ENCODE measurements around the gene RCC1.
"Not testable (repeated sequence)": the region's sequence is repeated elsewhere in the genome, so short reads cannot be mapped to it uniquely, and the experiment has no call there.

The RCC1 gene

DNA sequence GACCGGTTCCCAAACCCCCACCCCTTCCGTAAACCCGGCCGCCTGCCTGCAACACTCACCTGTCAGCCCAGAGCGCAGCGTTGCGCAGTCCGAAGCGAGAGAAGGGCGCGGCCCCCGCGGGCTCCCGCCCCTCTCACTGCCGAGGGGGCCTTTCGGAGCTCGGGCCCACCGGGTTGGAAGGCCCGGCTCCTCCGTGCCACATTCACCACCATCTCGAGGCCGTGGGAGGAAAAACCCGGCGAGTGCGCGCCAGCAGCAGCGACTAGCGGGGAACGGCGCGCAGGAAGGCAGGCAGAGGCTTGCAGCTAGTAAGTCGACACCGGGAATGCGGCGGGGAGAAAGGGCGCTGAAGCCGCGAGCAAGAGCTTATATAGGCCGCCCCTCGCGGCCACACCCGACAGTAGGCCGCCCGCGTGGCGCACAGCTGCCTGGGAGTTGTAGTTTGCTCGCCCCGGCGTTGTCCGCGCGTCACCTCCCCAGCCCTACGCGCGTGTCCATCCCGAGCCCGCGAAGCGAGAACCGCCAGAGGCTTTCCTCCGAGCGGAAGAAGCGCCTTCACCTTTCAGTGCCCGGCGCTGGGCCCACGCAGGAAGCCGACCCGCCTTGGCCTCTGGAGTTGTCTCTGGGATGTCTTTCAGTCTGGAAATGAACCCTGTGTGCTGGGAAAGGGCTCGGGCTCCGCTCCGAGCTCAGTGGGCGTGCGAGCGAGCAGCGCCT lies 75.8 kb downstream of the RCC1 start:
- Histone ChIP-seq H3K36me3 (ENCODE audit: control insufficient read depth, insufficient read depth, low read length) (peaks cover 29% of the 10 kb centered on the region), H3K4me3 (ENCODE audit: insufficient read depth, low read depth, low read length) (peak overlapping the region; percentile 72), H3K4me1 (ENCODE audit: control insufficient read depth, insufficient read depth, low read length) (peaks cover 6% of the 10 kb centered on the region), H3K27ac (ENCODE audit: insufficient read depth, low read depth, low read length, poor library complexity, severe bottlenecking) (peak overlapping the region; percentile 44), H3K27me3 (ENCODE audit: control insufficient read depth, insufficient read depth, low read length, poor library complexity, severe bottlenecking) (peaks cover 14% of the 10 kb centered on the region), H3K9me3 (ENCODE audit: control insufficient read depth, low read length) (no peaks in the 10 kb centered on the region)
- WGBS, 2 experiments = 1% methylated on average over 75 of the region's 75 CpGs

DNA sequence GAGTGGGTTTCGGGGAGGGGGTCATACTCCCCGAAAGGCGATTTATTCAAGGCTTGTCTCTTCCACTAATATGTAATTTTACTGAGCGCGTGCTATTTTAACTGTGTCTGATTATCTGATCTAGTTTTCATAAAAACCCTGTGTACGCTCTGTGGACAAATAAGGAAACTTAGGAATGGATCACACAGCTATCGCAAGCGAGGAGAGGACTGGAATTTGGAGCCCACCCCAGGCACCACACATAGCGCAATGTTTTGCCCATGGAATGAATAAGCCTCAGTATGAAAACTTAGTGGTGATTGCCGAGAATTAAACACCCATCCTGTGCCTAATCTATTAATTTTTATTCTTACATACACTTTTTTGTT lies 76.4 kb downstream of the RCC1 start:
- Histone ChIP-seq H3K36me3 (ENCODE audit: control insufficient read depth, insufficient read depth, low read length) (peaks cover 24% of the 10 kb centered on the region), H3K9me3 (ENCODE audit: control insufficient read depth, low read length) (no peaks in the 10 kb centered on the region), H3K27ac (ENCODE audit: insufficient read depth, low read depth, low read length, poor library complexity, severe bottlenecking) (no peak overlapping the region), H3K4me1 (ENCODE audit: control insufficient read depth, insufficient read depth, low read length) (peaks cover 6% of the 10 kb centered on the region), H3K4me3 (ENCODE audit: insufficient read depth, low read depth, low read length) (peak overlapping the region; percentile 72), H3K27me3 (ENCODE audit: control insufficient read depth, insufficient read depth, low read length, poor library complexity, severe bottlenecking) (peaks cover 14% of the 10 kb centered on the region)
- WGBS, 2 experiments = 37 to 41% methylated on average over 10 of the region's 10 CpGs

DNA sequence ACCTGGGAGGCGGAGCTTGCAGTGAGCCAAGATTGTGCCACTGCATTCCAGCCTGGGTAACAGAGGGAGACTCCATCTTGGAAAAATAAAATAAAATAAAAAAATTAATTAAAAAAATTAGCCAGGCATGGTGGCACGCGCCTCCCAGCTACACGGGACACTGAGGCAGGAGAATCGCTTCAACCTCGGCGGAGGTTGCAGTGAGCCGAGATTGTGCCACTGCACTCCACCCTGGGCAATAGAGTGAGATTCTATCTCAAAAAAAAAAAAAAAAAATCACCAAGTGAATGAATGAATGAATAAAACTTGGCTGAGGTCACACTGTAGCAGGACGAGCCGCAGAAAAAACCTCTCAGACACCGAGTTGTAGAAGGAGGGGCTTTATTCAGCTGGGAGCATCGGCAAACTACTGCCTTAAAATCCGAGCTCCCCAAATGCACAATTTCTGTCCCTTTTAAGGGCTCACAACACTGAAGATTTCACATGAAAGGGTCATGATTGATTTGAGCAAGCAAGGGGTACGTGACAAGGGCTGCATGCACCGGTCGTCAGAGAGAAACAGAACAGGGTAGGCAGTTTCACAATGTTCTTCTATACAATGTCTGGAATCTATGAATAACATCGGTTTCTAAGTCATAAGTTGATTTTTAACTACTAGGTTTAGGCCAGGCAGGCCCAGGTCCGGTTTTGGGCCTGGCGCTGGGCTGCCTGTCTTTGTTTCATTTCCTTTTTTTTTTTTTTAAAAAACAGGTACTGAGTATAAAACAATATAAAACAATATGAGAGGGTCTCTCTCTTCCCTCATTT lies 80.9 kb downstream of the RCC1 start:
- H3K27me3 ChIP-seq (ENCODE audit: control insufficient read depth, insufficient read depth, low read length, poor library complexity, severe bottlenecking) = peaks cover 18% of the 10 kb centered on the region
- H3K27ac ChIP-seq (ENCODE audit: insufficient read depth, low read depth, low read length, poor library complexity, severe bottlenecking); H3K4me3 ChIP-seq (ENCODE audit: insufficient read depth, low read depth, low read length); H3K9me3 ChIP-seq (ENCODE audit: control insufficient read depth, low read length); H3K36me3 ChIP-seq (ENCODE audit: control insufficient read depth, insufficient read depth, low read length); H3K4me1 ChIP-seq (ENCODE audit: control insufficient read depth, insufficient read depth, low read length): not testable (repeated sequence)
- 92 to 94% methylated on average over 17 to 18 of the region's 19 CpGs for WGBS, 2 experiments

All from ectodermal cell (in vitro differentiated cells).